GM13977 (cell line): Measurements from ENCODE around the gene FKBP5.
A peak's percentile ranks its signal among the peaks of the same experiment; 100 is the strongest.
"Not testable (repeated sequence)": the region's sequence is repeated elsewhere in the genome, so short reads cannot be mapped to it uniquely, and the experiment has no call there.

Experiments used
- DNase-seq: peaks from one replicate; pipeline ENCODE4 v3.0.0; 2012; ENCODE audit warnings: low spot score
- CTCF ChIP-seq: IDR thresholded peaks from 2 replicates; pipeline ENCODE4 v1.5.1; 2012; ENCODE audit warnings: mild to moderate bottlenecking, control low read depth; ENCODE audit not compliant: insufficient read depth; ENCODE audit errors: extremely low read depth, missing control alignments
- in situ Hi-C: fragments of 300-500 bp; cut with MboI; formaldehyde crosslinking; loops from one replicate; pipeline ENCODE4 v1.12.0; 2022; ENCODE audit warnings: low sequenced_read_pairs, low pct_unique_long_range_greater_than_20kb, mixed read lengths, inconsistent platforms; ENCODE audit not compliant: unreplicated experiment

Gene FKBP5

GRCh38 chr6:35690484-35690883 lies 1.8 kb upstream of the FKBP5 start:
- no peak for TF ChIP-seq CTCF
- DNase-seq = no peak
- in situ Hi-C loops = no loop called here

GRCh38 chr6:35690006-35690405 lies 1.3 kb upstream of the FKBP5 start:
- DNase-seq, in situ Hi-C loops: not testable (repeated sequence)

- DNase-seq = peak; percentile 54
- no peak for TF ChIP-seq CTCF
- in situ Hi-C loops = no loop called here
These were observed 784 bp downstream of the FKBP5 start for GRCh38 chr6:35687658-35688604.

GRCh38 chr6:35686873-35687555 lies 1.7 kb downstream of the FKBP5 start:
- in situ Hi-C loops = no loop called here
- DNase-seq = peak; percentile 48
- TF ChIP-seq CTCF = no peak

- no peak for TF ChIP-seq CTCF
- DNase-seq = no peak
- in situ Hi-C loops = no loop called here
These were observed 2.3 kb downstream of the FKBP5 start for GRCh38 chr6:35686436-35686835.

GRCh38 chr6:35683267-35683666 lies 5.4 kb downstream of the FKBP5 start:
- in situ Hi-C loops = no loop called here
- no peak for DNase-seq
- TF ChIP-seq CTCF = no peak

- in situ Hi-C loops = no loop called here
- no peak for DNase-seq
- TF ChIP-seq CTCF = no peak
These were observed 7.4 kb downstream of the FKBP5 start for GRCh38 chr6:35681298-35681697.
